Measurements from ENCODE around the gene MMP13.

The MMP13 gene

GRCh38 chr11:102957953-102958352 lies 2.4 kb upstream of the MMP13 start:
- Histone ChIP-seq H3K4me3 (ENCODE audit: low read length) (no peak overlapping the region), H3K27me3 (ENCODE audit: low read depth, low read length) (no peaks in the 10 kb centered on the region), H3K27ac (ENCODE audit: low read length) (no peak overlapping the region)

GRCh38 chr11:102950622-102951081 lies 4.9 kb downstream of the MMP13 start:
- Histone ChIP-seq H3K27ac (ENCODE audit: low read length) (no peak overlapping the region), H3K79me2 (ENCODE audit: low read length) (no peaks in the 10 kb centered on the region)

More at GRCh38 chr11:102957953-102958352, 2.4 kb upstream of the MMP13 start:
- Histone ChIP-seq H4K20me1 (ENCODE audit: insufficient read depth, low read length) (no peaks in the 10 kb centered on the region), H3K79me2 (ENCODE audit: low read length) (no peaks in the 10 kb centered on the region), H2AFZ (ENCODE audit: low read depth, low read length) (no peak overlapping the region), H3K36me3 (replicated peaks; ENCODE audit: low read depth, low read length) (no peaks in the 10 kb centered on the region), H3K9me3 (ENCODE audit: insufficient read depth, low read length) (no peaks in the 10 kb centered on the region), H3K9ac (ENCODE audit: low read length) (no peak overlapping the region), H3K4me1 (ENCODE audit: low read length) (no peaks in the 10 kb centered on the region), H3K4me2 (ENCODE audit: low read length) (no peak overlapping the region)
- TF ChIP-seq CTCF (IDR thresholded peaks at IDR 0.05; ENCODE audit: low read depth, low read length) (no peak), EZH2phosphoT487 (IDR thresholded peaks at IDR 0.05; ENCODE audit: low read depth) (no peak)

GRCh38 chr11:102946237-102946636 lies 9.3 kb downstream of the MMP13 start:
- Histone ChIP-seq H3K4me1 (ENCODE audit: low read length) (peaks cover 7% of the 10 kb centered on the region), H2AFZ (ENCODE audit: low read depth, low read length) (no peak overlapping the region), H3K4me3 (ENCODE audit: low read length) (no peak overlapping the region), H3K4me2 (ENCODE audit: low read length) (no peak overlapping the region), H3K27me3 (ENCODE audit: low read depth, low read length) (no peaks in the 10 kb centered on the region), H3K9ac (ENCODE audit: low read length) (no peak overlapping the region), H3K9me3 (ENCODE audit: insufficient read depth, low read length) (no peaks in the 10 kb centered on the region), H3K36me3 (replicated peaks; ENCODE audit: low read depth, low read length) (no peaks in the 10 kb centered on the region), H3K27ac (ENCODE audit: low read length) (no peak overlapping the region), H4K20me1 (ENCODE audit: insufficient read depth, low read length) (no peaks in the 10 kb centered on the region), H3K79me2 (ENCODE audit: low read length) (no peaks in the 10 kb centered on the region)
- TF ChIP-seq EZH2phosphoT487 (IDR thresholded peaks at IDR 0.05; ENCODE audit: low read depth), result no peak
- no peak for TF ChIP-seq CTCF (IDR thresholded peaks at IDR 0.05; ENCODE audit: low read depth, low read length)

More at GRCh38 chr11:102950622-102951081, 4.9 kb downstream of the MMP13 start:
- Histone ChIP-seq H3K27me3 (ENCODE audit: low read depth, low read length) (no peaks in the 10 kb centered on the region), H3K36me3 (replicated peaks; ENCODE audit: low read depth, low read length) (no peaks in the 10 kb centered on the region), H3K9ac (ENCODE audit: low read length) (no peak overlapping the region), H3K4me3 (ENCODE audit: low read length) (no peak overlapping the region), H3K4me2 (ENCODE audit: low read length) (no peak overlapping the region), H2AFZ (ENCODE audit: low read depth, low read length) (no peak overlapping the region), H3K9me3 (ENCODE audit: insufficient read depth, low read length) (no peaks in the 10 kb centered on the region), H4K20me1 (ENCODE audit: insufficient read depth, low read length) (no peaks in the 10 kb centered on the region), H3K4me1 (ENCODE audit: low read length) (no peaks in the 10 kb centered on the region)
- TF ChIP-seq EZH2phosphoT487 (IDR thresholded peaks at IDR 0.05; ENCODE audit: low read depth) (no peak), CTCF (IDR thresholded peaks at IDR 0.05; ENCODE audit: low read depth, low read length) (no peak)

GRCh38 chr11:102940714-102941588 lies 14.6 kb downstream of the MMP13 start:
- Histone ChIP-seq H3K4me2 (ENCODE audit: low read length) (peak overlapping the region; percentile 68), H3K9me3 (ENCODE audit: insufficient read depth, low read length) (no peaks in the 10 kb centered on the region), H3K9ac (ENCODE audit: low read length) (no peak overlapping the region), H3K79me2 (ENCODE audit: low read length) (no peaks in the 10 kb centered on the region), H2AFZ (ENCODE audit: low read depth, low read length) (peak overlapping the region; percentile 46; the same call in 1 of the 2 replicates), H4K20me1 (ENCODE audit: insufficient read depth, low read length) (no peaks in the 10 kb centered on the region), H3K4me3 (ENCODE audit: low read length) (peak overlapping the region; percentile 43), H3K4me1 (ENCODE audit: low read length) (peaks cover 13% of the 10 kb centered on the region), H3K27ac (ENCODE audit: low read length) (no peak overlapping the region), H3K36me3 (replicated peaks; ENCODE audit: low read depth, low read length) (no peaks in the 10 kb centered on the region), H3K27me3 (ENCODE audit: low read depth, low read length) (no peaks in the 10 kb centered on the region)
- TF ChIP-seq EZH2phosphoT487 (IDR thresholded peaks at IDR 0.05; ENCODE audit: low read depth) (no peak), CTCF (IDR thresholded peaks at IDR 0.05; ENCODE audit: low read depth, low read length) (peak; percentile 77)

Data from OCI-LY3 (cell line).